Hepatic stellate cell (primary cell): Measurements from ENCODE around the gene PLEK.
"Not testable (repeated sequence)": the region's sequence is repeated elsewhere in the genome, so short reads cannot be mapped to it uniquely, and the experiment has no call there.

Experiments used
- DNase-seq: peaks from one replicate; pipeline ENCODE4 v3.0.0; 2011; ENCODE audit warnings: low spot score

PLEK gene

DNA sequence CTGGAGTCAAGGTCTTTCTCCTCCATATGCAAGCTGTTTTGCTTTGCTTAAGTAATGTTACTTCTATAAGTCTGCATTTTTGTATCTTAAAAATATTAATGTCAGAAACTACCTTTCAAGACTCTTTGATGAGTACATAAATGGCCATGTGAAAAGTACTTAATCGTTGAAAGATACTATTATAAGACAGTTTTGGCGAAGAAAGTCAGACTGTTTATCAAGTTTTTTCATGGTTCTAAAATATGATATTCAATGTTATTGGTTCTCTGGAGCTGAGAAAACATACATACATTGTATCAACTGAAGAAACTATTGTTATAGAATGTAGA, 76.9 kb downstream of the PLEK start:
- no peak for DNase-seq

DNA sequence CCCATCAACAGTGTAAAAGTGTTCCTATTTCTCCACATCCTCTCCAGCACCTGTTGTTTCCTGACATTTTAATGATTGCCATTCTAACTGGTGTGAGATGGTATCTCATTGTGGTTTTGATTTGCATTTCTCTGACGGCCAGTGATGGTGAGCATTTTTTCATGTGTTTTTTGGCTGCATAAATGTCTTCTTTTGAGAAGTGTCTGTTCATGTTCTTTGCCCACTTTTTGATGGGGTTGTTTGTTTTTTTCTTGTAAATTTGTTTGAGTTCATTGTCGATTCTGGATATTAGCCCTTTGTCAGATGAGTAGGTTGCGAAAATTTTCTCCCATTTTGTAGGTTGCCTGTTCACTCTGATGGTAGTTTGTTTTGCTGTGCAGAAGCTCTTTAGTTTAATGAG, 81.3 kb downstream of the PLEK start:
- not testable (repeated sequence) for DNase-seq
